Muscle of leg (tissue), 11 donors: ENCODE measurements around the gene ERC1. TPM values are rescaled to one million over a fixed set of nuclear protein-coding genes. Genes with fewer than 3 reads are reported as not detected.
"Not testable (repeated sequence)": the region's sequence is repeated elsewhere in the genome, so short reads cannot be mapped to it uniquely, and the experiment has no call there.

Experiments used
- DNase-seq: peaks from one replicate; pipeline ENCODE4 v3.0.0; 2013
- H3K27ac ChIP-seq: one replicate; pipeline ENCODE4 v1.5.1; 2013; ENCODE audit warnings: mild to moderate bottlenecking, low read length, control low read depth
- H3K27me3 ChIP-seq: one replicate; pipeline ENCODE4 v1.6.1; 2013; ENCODE audit warnings: low read length; ENCODE audit not compliant: control insufficient read depth, insufficient read depth
- H3K36me3 ChIP-seq: one replicate; pipeline ENCODE4 v1.6.1; 2013; ENCODE audit warnings: low read length; ENCODE audit not compliant: control insufficient read depth, insufficient read depth
- H3K4me1 ChIP-seq: one replicate; pipeline ENCODE4 v1.6.1; 2013; ENCODE audit warnings: low read length; ENCODE audit not compliant: control insufficient read depth, insufficient read depth
- H3K4me3 ChIP-seq: one replicate; pipeline ENCODE4 v1.5.1; 2013; ENCODE audit warnings: low read length, control low read depth
- H3K9me3 ChIP-seq: replicated peaks from 2 replicates; pipeline ENCODE4 v1.6.1; 2013; ENCODE audit warnings: low read depth, low read length; ENCODE audit not compliant: control insufficient read depth
- WGBS: methylation state at CpG from one replicate; pipeline ENCODE4 v1.1.5; 2013; ENCODE audit warnings: missing lambda C conversion rate; ENCODE audit not compliant: insufficient coverage; 5-methylcytosine and 5-hydroxymethylcytosine counted together
- polyA plus RNA-seq, 8 donors: library from polyadenylated mRNA; unstranded; fragments of 120-200 nt; gene quantifications; one replicate each; pipeline versions ENCODE4 v1.2.1 to v1.2.3, GENCODE V29; 2013; ENCODE audit warnings: inconsistent platforms in 1 of 8, low replicate concordance in 1 of 8; ENCODE audit not compliant: insufficient read length in 8 of 8, insufficient read depth in 1 of 8
- total RNA-seq: library from RNA; stranded (reverse); fragments of 120-200 nt; gene quantifications from one replicate; pipeline ENCODE4 v1.2.4, GENCODE V29; 2013

The ERC1 gene
- total and polyA plus RNA-seq, 9 donors: 15.8 to 32.5 (median 25.1) TPM

DNA sequence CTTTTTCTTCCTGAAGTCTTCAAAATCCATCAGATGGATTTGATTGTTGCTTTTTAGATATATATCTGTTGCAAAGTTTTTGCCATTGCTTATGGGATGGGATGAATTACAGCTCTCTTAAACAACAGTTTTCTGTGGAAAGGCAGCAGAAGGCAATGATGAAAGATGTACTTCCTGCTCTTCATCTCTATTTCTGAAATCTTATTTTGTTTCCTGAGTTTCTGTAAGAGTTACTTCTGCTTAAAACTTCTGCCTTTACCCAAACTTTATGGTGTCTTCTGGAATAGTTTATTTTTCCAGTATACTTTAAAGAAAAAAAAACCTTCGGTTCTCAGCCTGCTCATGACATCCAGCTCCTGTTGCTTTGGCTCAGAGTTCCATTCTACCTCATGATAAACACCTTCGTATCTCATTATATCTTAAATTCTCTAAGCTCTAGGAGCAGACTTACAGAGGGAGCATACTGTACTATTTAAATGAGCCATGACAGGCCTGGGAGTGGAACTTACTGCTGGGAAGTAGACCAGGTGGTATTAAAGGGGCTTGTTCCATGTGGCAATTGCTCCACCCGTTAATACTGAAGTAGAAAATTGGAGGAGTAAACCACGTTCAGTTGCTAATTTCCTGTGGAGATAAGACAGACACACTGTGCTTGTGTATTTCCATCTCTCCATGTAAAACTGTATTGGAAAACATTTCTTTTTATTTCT lies 314.9 kb downstream of the ERC1 start:
- no peak for DNase-seq
- H3K27ac ChIP-seq: peak overlapping the region; percentile 31
- no peaks in the 10 kb centered on the region for H3K36me3 ChIP-seq
- H3K4me3 ChIP-seq: no peak overlapping the region
- H3K27me3 ChIP-seq: no peaks in the 10 kb centered on the region
- 50% methylated on average over 1 of the region's 4 CpGs for WGBS
- no peaks in the 10 kb centered on the region for H3K9me3 ChIP-seq
- no peaks in the 10 kb centered on the region for H3K4me1 ChIP-seq

- no peaks in the 10 kb centered on the region for H3K9me3 ChIP-seq
- no peak for DNase-seq
- 71% methylated on average over 3 of the region's 4 CpGs for WGBS
- H3K36me3 ChIP-seq: no peaks in the 10 kb centered on the region
- H3K4me1 ChIP-seq: no peaks in the 10 kb centered on the region
- no peaks in the 10 kb centered on the region for H3K27me3 ChIP-seq
- no peak overlapping the region for H3K27ac ChIP-seq
- H3K4me3 ChIP-seq: no peak overlapping the region
Observed at GRCh38 chr12:1306817-1307216, 315.8 kb downstream of the ERC1 start.

DNA sequence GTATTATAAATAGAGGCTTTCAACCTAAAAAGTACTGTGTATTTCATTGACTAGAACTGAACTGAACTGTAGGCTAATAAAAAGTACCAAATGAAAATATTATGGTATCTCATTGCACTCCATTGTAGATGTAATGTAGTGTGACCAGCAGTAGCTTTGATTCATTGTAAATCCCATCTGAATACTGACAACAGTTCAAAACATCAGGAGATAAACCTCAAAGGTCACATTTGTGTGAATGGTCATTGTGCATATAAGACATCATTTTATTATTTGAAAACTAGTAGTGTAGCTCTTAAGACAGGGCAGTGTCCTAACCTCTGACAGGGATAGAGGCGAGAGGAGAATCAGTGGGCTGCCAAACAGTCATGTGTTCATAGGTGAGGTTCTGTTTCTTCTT lies 316.8 kb downstream of the ERC1 start:
- no peaks in the 10 kb centered on the region for H3K27me3 ChIP-seq
- H3K36me3 ChIP-seq: no peaks in the 10 kb centered on the region
- H3K4me1 ChIP-seq: no peaks in the 10 kb centered on the region
- DNase-seq: no peak
- H3K4me3 ChIP-seq: no peak overlapping the region
- no peaks in the 10 kb centered on the region for H3K9me3 ChIP-seq
- no CpG with 5 or more reads among the region's 1 CpG for WGBS
- H3K27ac ChIP-seq: no peak overlapping the region

GRCh38 chr12:1309613-1310012 lies 318.6 kb downstream of the ERC1 start:
- DNase-seq: no peak
- H3K36me3 ChIP-seq: no peaks in the 10 kb centered on the region
- 100% methylated on average over 3 of the region's 8 CpGs for WGBS
- H3K9me3 ChIP-seq: no peaks in the 10 kb centered on the region
- no peaks in the 10 kb centered on the region for H3K4me1 ChIP-seq
- H3K27me3 ChIP-seq: no peaks in the 10 kb centered on the region
- H3K27ac ChIP-seq: no peak overlapping the region
- H3K4me3 ChIP-seq: no peak overlapping the region

DNA sequence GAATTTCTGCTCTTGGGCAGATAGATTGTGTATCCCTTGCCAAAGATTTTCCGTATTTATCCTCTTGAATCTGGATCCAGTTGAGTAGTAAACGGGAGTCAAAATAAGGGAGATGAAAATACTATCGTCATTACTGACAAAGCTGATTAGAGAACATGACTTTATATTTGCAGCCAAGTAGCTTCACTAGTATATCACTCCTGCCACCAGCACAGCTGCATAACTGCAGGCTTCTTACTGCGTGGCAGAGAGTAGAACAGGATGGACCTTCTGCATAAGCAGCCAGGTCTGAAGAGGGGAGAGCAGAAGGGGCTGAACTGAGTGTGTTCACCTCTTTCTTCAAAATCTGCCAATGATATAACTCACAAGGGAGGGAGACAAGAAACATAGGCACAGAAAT lies 319.6 kb downstream of the ERC1 start:
- Histone ChIP-seq H3K9me3 (no peaks in the 10 kb centered on the region), H3K27me3 (no peaks in the 10 kb centered on the region), H3K4me1 (no peaks in the 10 kb centered on the region), H3K27ac (no peak overlapping the region), H3K4me3 (no peak overlapping the region), H3K36me3 (no peaks in the 10 kb centered on the region)
- WGBS: no CpG with 5 or more reads among the region's 4 CpGs
- no peak for DNase-seq

- H3K4me3 ChIP-seq: no peak overlapping the region
- no peak for DNase-seq
- no peaks in the 10 kb centered on the region for H3K9me3 ChIP-seq
- no peaks in the 10 kb centered on the region for H3K4me1 ChIP-seq
- WGBS: 100% methylated on average over 1 of the region's 1 CpG
- no peaks in the 10 kb centered on the region for H3K27me3 ChIP-seq
- no peaks in the 10 kb centered on the region for H3K36me3 ChIP-seq
- H3K27ac ChIP-seq: no peak overlapping the region
Observed at GRCh38 chr12:1311145-1311544, 320.1 kb downstream of the ERC1 start.

DNA sequence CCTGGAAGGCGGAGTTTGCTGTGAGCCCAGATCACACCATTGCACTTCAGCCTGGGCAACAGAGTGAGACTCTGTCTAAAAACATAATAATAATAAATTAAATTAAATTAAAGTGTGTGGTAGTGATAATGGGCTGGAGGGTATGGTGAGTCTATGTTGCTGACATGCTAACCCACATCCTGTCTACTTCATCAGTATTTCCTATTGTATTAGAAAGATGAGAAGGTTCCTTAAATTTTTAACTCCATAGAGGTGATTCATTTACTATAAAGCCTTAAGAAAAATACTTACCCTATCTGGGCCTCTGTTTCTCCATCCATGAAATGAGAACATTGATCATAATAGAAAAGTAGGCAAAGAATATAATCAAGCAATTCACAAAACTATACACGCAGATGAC lies 322.9 kb downstream of the ERC1 start:
- Histone ChIP-seq H3K27ac (no peak overlapping the region), H3K36me3 (no peaks in the 10 kb centered on the region), H3K4me1 (peaks cover 7% of the 10 kb centered on the region), H3K27me3 (no peaks in the 10 kb centered on the region), H3K4me3 (no peak overlapping the region), H3K9me3 (no peaks in the 10 kb centered on the region)
- DNase-seq: no peak
- WGBS: no CpG with 5 or more reads among the region's 2 CpGs

DNA sequence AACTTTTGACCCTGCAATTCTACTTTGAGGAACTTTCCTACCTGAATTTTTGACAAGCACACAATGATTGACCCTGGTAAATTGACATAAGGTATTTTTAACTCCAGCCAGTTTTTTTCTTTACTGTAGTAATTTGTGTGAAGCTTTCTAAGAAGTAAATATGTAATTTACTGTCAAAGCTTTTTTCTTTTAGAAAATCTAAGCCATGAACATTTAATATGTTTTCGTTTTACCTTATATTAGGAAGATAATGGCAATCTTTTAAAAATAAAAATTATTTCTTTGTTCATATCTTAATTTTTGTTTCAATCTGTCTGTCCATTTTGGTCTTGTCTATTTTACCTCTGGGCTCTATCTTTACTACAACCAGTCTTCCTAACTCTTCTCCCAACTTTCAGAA lies 323.5 kb downstream of the ERC1 start:
- Histone ChIP-seq H3K4me1 (peaks cover 7% of the 10 kb centered on the region), H3K27me3 (no peaks in the 10 kb centered on the region), H3K27ac (no peak overlapping the region), H3K4me3 (no peak overlapping the region), H3K36me3 (no peaks in the 10 kb centered on the region), H3K9me3 (no peaks in the 10 kb centered on the region)
- DNase-seq: no peak
- WGBS: no CpG with 5 or more reads among the region's 1 CpG

GRCh38 chr12:1316991-1317390 lies 326.0 kb downstream of the ERC1 start:
- H3K4me3 ChIP-seq, DNase-seq, H3K27me3 ChIP-seq, H3K27ac ChIP-seq, H3K4me1 ChIP-seq, H3K36me3 ChIP-seq, H3K9me3 ChIP-seq: not testable (repeated sequence)
- WGBS: no CpG with 5 or more reads among the region's 5 CpGs

DNA sequence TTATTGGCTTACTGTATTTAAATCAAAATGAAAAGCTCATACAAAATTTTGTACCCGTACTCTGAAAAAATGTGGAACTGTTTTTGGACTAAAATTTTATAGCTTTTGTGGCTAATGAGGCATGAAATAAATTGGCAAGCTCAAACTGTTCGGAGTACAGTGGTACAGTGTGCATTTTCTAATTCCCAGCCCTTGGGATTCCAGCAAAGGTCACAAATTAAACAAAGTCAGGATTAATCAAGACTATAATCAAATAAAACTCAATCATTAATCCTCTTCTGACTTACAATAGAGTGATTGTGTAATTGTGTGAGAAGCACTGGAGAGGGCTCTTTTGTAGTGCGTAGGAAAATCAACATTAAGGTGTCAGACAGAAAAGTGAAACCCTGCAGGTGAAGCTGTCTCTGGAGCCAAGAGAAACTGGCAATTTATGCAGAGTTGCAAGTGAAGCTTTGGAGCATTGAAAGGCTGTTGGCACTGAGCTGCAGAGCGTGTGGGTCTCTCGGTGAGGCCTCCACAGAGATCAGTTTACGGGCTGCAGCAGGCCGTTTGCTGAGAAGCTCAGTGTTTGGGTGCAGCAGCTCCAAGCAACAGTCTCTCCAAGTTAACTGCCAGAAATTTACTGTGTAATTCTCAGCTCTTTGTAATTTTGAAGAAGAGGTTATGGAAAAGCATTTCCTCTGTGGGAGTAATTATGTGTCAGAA lies 327.5 kb downstream of the ERC1 start:
- Histone ChIP-seq H3K9me3 (no peaks in the 10 kb centered on the region), H3K36me3 (no peaks in the 10 kb centered on the region), H3K4me3 (no peak overlapping the region), H3K27me3 (no peaks in the 10 kb centered on the region), H3K27ac (peak overlapping the region; percentile 67), H3K4me1 (peaks cover 7% of the 10 kb centered on the region)
- WGBS: 6% methylated on average over 5 of the region's 7 CpGs
- peak; percentile 91 for DNase-seq
